CD4-positive, alpha-beta T cell treated with Interleukin-17A for 4 hours (primary cell): ENCODE data around the gene UCN3.

Source experiments
- DNase-seq: peaks from one replicate; pipeline ENCODE4 v3.0.0-alpha.2; 2020; ENCODE audit warnings: mixed read lengths

The UCN3 gene

GRCh38 chr10:5364890-5365338 lies at the start of gene UCN3:
UCN3 (plus strand) TSS chr10:5364966; CDS start chr10:5373721, 8,755 bp downstream.
- DNase-seq: no peak

- peak; percentile 84 for DNase-seq
Measured at GRCh38 chr10:5317547-5318107, 47.1 kb upstream of the UCN3 start.

- DNase-seq: no peak
Measured at GRCh38 chr10:5318148-5318547, 46.6 kb upstream of the UCN3 start.

GRCh38 chr10:5319863-5320262 lies 44.9 kb upstream of the UCN3 start:
- no peak for DNase-seq

- no peak for DNase-seq
Measured at GRCh38 chr10:5321273-5321672, 43.5 kb upstream of the UCN3 start.

- no peak for DNase-seq
Measured at GRCh38 chr10:5323446-5323845, 41.3 kb upstream of the UCN3 start.

- no peak for DNase-seq
Measured at GRCh38 chr10:5325076-5325475, 39.7 kb upstream of the UCN3 start.

- no peak for DNase-seq
Measured at GRCh38 chr10:5334196-5334880, 30.4 kb upstream of the UCN3 start.

GRCh38 chr10:5338010-5338409 lies 26.8 kb upstream of the UCN3 start:
- no peak for DNase-seq

GRCh38 chr10:5343092-5343491 lies 21.7 kb upstream of the UCN3 start:
- no peak for DNase-seq

GRCh38 chr10:5343561-5343960 lies 21.2 kb upstream of the UCN3 start:
- peak; percentile 49 for DNase-seq

- DNase-seq: no peak
Measured at GRCh38 chr10:5343979-5344378, 20.8 kb upstream of the UCN3 start.

GRCh38 chr10:5344746-5345145 lies 20.0 kb upstream of the UCN3 start:
- no peak for DNase-seq

- no peak for DNase-seq
Measured at GRCh38 chr10:5346881-5347280, 17.9 kb upstream of the UCN3 start.

- DNase-seq: no peak
Measured at GRCh38 chr10:5349362-5349761, 15.4 kb upstream of the UCN3 start.

GRCh38 chr10:5354068-5354467 lies 10.7 kb upstream of the UCN3 start:
- DNase-seq: no peak

GRCh38 chr10:5355594-5356301 lies 9.0 kb upstream of the UCN3 start:
- no peak for DNase-seq

- DNase-seq: no peak
Measured at GRCh38 chr10:5356302-5356763, 8.4 kb upstream of the UCN3 start.

GRCh38 chr10:5360318-5360915 lies 4.3 kb upstream of the UCN3 start:
- DNase-seq: no peak

GRCh38 chr10:5361966-5362365 lies 2.8 kb upstream of the UCN3 start:
- no peak for DNase-seq

- no peak for DNase-seq
Measured at GRCh38 chr10:5362873-5363272, 1.9 kb upstream of the UCN3 start.

- no peak for DNase-seq
Measured at GRCh38 chr10:5364374-5364773, 392 bp upstream of the UCN3 start.

GRCh38 chr10:5365928-5366327 lies 1.2 kb downstream of the UCN3 start:
- DNase-seq: no peak
